UCSD-AML1 (cell line): Measurements from ENCODE around the gene GALNT13.

Source experiments
- DNase-seq: peaks from one replicate; lab custom pipeline; 2025; ENCODE audit not compliant: unreplicated experiment; lab: John Stamatoyannopoulos, UW

GALNT13 gene

DNA sequence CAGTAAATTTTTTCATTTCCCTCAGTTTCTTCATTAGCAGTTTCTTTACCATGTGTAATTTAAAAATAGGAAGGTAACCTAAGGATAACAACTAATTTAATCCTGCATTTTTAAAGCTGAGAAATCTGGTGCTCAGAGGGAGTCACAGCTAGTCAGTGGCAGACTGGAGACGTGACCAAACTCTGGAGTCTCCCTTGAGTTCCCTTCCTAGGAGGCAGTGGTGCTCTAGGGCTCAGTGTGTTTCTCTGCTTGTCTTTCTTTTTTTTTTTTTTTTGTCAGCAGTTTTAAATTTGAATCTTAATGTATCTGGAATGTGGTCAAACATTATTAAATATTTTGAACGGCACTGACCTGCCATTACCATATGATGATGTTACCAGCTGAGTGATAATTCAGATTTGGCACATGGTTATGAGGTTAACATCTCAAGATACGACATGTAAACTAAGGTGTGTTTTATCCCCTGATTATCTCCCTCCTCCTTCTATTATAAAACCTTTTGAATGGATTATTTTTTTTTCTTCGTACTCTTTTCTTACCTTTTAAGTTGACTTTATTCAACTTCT lies 226.2 kb downstream of the GALNT13 start:
- no peak for DNase-seq

DNA sequence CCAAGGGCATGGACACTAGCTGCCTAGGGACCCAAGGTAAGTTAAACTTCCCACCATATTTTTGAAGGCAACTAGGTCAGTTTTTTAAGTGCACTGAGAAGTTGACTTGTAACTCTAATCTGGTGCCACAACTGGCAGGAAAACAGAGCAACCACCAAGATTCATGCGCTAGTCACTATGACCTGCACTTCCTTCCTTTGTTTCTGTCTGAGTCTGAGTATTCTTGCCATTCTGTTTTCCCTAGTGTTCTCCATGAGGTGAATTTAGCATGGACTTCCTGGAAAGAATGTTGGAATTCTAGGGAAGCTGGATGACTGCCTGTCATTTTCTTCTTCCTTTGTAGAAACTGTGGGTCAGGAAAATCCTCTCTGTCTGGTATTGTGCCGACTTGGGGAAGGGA lies 249.0 kb downstream of the GALNT13 start:
- DNase-seq, result no peak

DNA sequence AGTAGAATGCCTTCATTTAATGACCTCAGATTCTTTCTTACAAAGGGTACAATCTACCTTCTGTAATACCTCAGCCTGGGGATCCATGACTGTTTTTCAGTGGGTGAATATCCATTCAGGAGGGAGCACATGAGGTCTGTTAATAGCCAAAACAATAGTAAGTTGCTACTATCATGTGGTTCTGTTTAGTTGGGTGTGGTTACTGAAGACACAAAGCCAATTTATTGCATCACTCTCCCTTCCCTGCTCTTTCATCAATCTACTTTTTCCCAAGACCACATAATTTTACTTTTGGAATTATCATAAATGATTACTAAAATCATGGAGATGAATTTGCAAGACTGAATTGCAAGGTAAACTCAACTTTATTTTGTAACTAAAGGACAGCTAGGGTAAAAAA lies 254.2 kb downstream of the GALNT13 start:
- DNase-seq, result no peak

DNA sequence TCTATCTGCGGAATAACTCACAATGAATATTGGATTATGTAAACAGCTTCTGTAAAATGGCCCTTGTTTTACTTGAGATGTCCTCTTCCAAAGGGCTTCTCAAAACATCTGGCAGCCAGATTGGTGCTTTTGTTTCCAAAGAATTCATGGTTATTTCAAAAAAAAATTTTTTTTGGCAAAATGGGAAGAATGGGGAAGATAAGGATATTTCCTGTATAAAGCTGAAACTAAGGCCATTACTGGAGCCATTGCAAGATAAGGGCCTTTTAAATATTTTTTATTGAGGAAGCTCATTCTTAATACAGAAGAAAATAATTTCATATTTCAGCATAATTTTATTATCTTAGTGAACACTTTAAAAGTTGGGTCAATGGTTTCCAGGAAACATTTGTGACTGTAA lies 259.1 kb downstream of the GALNT13 start:
- DNase-seq, result no peak

DNA sequence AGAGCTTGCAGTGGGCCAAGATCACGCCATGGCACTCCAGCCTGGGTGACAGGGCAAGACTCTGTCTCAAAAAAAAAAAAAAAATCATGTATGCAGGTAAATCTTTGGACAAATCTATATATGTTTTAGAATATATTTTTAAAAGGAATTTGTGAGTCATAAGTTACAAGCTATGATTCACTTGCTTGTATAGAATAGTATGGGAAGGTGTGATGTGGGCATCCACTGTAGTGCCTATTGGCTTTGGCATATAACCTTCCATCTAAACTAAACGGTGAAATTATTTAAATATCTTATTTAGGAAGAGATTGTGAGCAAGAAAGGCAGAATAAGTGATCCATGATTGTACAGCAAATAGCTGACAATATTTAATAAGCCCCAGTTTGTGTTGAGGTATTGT lies 261.1 kb downstream of the GALNT13 start:
- no peak for DNase-seq

DNA sequence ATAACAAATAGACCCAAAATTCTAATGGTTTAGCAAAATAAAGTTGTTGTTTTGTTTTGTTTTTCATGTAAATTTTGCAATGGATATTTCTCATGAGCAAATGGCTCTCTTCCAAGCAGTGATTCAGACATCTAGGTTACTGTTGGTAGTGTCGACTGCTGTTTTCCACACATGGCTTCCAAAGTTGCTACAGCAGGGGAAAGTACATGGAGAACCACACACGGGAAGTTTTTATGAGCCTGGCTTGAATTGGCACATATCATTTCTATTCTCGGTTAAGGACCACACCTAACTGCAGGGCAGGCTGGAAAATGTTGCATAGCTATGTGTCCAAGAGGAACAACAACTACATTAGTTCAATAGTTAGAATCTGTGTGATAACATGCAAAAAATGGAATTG lies 262.1 kb downstream of the GALNT13 start:
- no peak for DNase-seq

DNA sequence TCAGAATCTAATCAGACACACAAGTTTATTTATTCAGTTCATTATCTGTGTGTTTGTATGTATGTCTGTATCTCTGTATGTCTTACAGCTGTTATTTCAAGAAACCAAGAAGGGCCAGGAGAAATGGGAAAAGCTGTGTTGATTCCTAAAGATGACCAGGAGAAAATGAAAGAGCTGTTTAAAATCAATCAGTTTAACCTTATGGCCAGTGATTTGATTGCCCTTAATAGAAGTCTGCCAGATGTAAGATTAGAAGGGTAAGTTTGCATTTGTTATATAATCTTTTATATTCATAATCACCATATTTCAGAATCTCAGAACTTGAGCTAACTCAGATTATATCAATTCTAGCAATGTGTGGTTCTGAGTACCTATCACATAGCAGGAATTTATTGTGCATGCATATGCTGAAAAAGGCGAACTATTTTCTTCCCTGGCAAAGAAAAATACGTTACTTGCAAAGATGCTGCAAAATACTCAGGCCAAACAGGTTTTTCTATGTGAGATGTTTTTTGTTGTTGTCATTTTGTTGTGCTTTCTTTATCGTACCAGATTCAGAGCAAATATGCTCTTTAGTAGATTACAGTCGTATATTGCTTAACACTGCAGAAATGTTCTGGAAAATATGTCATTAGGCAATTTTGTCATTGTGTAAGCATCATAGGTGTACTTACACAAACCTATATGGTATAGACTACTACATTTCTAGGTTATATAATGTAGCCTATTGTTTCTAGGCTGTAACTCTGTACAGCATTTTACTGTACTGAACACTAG lies 268.7 kb downstream of the GALNT13 start:
- no peak for DNase-seq

DNA sequence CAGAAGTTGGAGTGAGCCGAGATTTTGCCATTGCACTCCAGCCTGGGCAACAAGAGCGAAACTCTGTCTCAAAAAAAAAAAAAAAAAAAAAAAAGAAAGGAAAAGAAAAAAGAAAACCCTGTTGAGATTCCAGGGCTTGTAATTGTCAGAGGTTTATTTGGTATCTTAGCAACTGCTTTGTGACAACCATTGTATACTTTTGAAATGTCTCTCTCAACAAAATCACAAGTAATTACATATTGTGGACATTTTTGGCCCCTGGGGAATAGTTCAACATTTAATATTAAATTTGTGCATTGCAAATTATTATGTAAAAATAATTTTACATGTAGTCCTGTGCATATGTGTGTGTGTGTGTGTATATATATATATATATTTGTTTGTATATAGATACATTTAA lies 270.8 kb downstream of the GALNT13 start:
- no peak for DNase-seq

DNA sequence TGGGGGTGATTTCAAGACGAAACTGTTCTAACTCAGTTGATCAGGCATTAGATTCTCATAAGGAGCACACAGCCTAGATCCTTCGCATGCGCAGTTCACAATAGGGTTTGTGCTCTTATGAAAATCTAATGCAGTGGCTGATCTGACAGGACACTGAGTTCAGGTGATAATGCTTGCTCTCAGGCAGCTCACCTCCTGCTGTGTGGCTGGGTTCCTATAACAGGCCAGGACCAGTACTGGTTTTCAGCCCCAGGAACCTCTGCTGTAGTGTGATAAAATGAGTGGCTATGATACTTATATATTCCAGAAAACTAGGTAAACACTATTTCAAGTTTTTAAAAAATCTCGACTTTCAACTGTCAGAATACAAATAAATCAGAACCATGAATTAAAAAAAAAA lies 271.4 kb downstream of the GALNT13 start:
- DNase-seq, result no peak

DNA sequence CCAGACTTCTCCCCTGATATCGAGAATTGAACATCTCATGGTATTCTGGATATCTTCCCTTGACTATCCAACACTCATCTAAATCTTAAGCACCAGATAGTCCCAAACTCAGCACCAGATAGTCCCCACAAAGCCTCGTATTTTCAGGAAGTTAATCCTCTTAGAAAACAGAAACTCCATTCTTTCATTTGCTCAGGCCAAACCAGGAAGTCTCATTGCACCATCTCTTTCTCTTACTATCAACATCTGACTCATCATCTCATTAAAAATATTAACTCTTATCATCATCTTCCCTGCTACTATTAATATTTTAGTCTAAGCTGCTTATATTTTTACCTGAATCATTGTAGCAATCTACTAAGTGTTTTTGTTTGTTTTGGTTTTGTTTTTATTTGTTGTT lies 286.4 kb downstream of the GALNT13 start:
- DNase-seq, result no peak

DNA sequence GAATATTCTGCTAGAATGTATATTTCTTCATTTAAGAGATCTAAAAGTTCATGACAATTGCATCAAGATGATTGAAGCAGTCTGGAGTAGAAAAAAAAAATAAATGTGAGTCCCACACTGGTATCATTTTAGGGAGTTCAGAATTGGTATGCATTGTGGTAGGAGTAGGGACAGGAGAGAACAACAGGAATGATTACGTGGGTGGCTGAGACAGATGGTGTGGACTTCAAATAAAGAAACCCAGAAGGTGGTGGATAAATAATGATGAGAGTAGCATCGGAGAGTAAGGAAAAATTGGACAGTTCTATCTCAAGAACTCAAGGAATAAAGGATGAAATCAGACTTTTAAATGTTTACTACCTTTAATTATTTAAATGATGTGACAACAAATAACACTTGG lies 289.6 kb downstream of the GALNT13 start:
- no peak for DNase-seq

DNA sequence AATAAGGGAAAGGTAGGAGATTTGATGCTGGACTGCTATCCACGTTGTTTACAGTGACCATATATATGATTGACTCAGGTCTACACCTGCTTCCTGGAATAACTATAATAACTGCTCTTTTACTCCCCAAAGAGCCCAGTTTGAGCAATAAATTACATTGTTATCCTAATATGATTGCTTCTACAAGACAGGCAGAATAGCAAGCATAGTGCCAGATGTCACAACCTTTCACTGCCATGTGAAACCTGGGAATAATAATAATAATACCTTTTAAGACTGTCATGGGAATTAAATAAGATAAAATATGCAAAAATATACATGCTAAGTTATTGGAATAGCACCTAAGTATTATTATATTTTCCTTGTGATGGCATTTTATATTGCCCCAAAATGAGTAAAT lies 298.7 kb downstream of the GALNT13 start:
- no peak for DNase-seq

DNA sequence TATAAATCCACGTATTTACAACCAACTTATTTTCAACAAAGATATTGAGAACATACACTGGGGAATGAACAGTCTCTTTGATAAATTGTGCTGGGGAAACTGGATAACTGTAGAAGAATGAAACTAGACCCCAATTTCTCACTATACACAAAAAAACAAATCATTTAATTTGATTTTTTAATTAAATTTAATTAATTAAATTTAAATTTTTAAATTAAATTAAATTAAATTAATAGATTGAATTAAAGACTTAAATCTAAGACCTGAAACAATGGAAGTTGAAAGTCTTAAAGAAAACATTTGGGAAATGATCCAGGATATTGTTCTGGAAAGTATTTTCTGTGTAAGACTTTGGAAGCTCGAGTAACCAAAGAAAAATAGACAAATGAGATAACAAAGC lies 301.4 kb downstream of the GALNT13 start:
- DNase-seq, result no peak

DNA sequence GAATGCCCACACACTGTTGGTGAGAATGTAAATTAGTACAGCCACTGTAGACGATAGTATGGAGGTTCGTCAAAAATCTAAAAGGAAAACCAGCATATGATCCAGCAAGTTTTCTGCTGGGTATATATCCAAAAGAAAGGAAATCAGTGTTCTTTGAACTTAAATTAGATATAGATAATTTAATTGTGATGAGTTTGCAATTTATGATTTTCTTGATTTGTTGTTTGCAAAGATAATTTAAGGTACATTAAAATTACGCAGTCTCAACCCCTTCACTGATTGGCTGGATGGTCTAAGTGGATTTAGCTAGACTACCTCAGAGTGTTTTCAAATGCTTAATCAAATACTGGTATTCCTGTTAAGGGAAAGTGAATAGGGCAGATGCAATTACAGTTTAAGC lies 302.2 kb downstream of the GALNT13 start:
- DNase-seq, result no peak

DNA sequence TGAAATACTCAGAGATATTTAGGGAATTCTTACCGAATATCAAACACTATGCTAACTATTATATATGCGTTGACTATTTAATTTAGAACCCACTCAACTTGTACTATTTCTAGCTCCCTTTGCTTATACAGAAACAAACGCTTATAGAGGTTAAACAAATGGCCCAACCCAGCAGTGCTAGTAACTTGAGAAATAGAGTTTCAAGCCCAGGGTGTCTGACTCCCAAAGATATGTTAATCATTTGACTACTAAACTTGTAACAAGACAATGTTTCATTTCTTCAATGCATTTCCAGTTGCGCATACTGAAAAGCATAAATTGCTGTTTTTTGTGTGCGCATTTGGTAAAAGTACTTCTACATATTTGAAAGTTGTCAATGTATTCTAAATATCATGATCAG lies 310.3 kb downstream of the GALNT13 start:
- no peak for DNase-seq

DNA sequence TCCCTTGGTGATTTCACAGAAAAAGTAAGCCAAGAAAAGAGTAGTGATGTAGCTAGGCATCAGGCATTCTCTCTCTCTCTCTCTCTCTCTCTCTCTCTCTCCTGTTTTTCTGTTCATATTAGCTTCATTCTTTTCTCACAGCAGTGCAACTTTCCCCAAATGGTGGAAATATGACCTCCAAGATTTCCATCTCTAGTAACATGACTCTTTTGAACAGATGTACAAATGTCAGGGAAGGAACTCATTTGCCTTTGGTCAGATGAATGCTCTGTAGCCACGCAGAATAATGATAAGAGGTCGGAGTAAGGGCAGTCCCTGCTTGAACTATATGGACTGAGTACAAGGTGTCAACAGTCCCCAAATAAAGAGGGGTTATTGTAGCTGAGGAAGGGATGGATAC lies 316.2 kb downstream of the GALNT13 start:
- DNase-seq, result no peak

DNA sequence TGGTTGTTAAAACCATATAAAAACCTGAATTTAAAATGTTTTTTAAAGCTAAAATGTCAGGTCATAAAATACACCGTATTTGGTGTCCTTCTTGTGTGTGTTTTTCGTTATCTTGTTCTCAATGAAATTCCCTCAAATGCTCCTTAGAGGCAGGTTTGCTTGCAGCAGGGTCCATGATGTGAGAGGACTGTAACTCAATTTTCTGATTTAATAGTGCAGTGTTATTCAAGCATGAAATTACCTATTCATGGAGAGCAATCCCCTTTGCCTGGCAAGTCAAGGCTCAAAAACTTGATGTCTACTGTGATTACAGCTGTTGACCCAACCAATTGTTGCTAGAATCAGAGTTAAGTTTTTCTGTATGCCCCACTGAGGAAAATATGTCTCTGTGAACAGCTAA lies 318.2 kb downstream of the GALNT13 start:
- DNase-seq, result no peak

DNA sequence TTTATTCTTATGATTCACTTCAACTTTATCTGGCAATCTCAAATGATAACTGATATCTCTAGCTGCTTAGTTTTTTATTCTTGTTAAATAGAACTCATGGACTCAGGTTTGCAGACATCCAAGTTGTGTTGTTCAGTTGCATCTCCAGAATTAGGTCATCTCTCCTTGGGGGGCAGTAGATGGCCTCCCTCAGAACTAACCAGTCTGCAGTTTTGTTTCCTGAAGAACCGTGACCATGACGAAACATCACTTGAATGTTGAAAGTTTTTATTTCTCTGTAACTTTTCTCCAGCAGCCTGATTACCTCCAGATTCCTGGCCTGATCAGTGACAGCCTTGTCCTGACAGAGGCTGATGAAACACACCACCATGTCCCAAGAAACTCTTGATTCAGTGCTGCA lies 321.5 kb downstream of the GALNT13 start:
- no peak for DNase-seq

DNA sequence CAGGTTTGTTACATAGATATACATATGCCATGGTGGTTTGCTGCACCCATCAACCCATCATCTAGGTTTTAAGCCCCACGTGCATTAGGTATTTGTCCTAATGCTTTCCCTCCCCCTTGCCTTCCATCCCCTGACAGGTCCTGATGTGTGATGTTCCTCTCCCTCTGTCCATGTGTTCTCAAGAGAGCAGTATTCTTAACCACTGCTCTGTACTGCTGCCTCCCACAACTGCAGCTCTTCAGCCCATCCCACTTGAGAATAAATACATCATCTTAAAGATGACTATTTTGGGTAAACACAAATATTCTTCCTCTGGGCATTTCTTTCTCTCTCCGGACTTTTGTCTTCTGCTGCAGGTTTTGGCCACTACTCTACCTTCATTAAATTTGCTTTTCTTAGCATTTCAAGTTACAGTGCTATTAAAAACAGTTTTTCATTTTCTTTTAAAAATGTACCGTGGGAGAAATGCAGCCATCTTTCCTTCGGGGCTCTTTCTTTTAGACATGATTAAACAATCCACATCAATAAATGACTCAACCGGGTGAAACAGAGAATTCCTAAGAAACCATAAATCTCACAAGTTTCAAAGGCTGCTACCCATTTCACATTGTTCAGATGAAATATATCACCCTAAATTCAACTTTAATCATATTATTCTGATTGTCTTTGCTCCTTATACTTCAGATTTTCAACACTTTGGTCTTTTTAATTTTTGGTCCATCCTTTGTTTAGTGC lies 323.4 kb downstream of the GALNT13 start:
- DNase-seq, result no peak

DNA sequence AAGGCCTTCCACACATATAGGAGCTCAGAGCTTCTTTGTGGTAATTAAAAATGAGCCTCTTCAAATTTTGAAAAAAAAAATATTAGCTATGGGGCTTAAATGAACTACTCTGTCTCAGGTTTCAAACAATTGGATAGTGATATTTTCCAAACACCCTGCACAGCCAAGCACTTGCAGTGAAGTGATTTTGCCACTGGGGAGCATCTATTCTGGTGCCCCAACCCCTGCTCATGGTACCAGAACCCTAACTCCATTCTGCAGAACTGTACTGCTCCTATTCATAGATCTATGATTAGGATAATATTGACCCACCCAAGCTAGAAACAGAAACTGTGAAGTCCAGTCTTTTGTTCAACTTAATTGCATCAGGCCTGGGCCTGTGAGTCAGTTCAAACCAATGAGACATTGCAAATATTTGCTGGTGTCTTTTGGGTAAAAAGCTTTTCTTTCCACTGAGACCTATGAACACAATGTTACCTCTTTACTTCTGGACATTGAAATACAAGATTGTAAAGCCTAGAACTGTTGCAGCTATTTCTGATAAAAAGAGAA lies 324.0 kb downstream of the GALNT13 start:
- no peak for DNase-seq

DNA sequence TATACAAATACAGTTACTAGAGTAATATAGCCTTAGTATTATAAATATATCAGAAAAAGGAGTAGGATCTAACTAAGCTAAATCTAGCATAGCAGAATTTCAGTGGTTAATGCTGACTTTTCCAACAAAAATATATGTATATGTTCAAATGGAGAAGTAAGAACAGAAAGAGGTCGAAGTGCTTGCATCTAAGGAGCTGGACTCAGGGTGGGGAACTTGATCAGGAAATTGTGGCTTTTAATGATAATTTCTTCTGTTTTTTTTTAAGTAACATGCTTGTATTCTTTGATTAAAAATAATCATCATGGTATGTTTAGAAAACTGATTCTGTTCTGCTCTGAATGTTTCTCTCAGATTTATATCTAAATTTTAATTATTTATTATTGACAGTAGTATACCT lies 327.1 kb downstream of the GALNT13 start:
- DNase-seq, result no peak

DNA sequence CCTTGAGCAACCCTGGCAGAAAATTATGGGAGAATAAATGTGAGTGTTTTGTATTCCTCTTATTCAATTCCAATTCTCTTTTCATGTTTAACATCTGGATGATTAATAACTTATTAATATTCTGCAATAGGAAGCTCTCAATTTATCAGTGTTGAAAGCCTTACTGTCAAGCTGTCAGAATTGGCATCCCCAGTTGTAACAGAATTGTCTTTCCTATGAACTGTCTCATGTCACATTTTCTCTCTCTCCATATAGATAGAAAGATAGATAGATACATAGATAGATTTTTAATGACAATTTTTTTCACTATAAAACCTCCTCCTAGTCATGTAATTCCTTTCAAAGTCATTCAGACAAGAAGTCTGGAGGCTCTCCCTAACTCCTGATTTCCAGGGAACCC lies 331.5 kb downstream of the GALNT13 start:
- DNase-seq, result no peak
